Stimulated activated CD4-positive, alpha-beta T cell treated with anti-CD3 and anti-CD28 coated beads, Interleukin-15, amount 100 ng/mL, for 1 hour (primary cell): ENCODE measurements around the gene DTNA.

Experiments used
- DNase-seq, 2 donors: peaks; one replicate each; pipeline ENCODE4 v3.0.0-alpha.2; 2020; ENCODE audit warnings: low read depth in 1 of 2, low spot score in 1 of 2

Gene DTNA

DNA sequence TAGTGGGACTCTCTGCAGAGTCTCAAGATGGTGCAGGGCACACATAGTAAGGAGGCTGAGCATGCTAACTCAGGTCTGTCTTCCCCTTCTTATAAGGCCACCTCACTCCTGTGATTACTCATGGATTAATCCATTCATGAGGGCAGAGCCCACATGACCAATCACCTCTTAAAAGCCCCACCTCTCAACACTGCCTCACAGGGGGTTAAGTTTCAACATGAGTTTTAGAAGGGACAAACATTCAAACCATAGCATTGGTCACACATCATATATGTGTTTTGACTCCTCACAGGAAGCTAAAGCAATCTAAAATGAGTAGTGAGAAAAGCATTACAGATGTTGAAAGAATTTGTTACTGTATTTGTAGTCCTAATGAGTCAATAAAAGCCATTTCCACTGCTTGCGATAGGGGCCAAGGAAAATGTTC is 57.5 kb downstream of the DTNA start:
- no peak for DNase-seq

DNA sequence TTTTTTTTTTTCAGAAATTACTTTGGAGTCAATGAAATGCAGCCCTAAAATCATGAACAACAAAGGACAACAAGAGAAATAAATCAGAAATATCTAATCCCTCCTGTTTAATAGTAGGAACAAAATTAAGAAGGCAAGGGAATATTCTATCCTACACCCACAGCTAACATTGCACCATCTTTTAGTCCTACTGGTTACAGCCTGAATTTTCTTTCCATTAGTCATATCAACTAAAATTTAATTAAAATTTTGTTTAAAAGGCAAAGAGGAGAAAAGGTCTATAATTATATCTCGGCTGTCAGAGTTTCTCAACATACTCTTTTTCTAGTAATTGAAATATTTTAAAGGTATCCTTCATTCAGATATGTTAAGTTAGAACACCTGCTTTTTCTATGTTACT is 61.9 kb downstream of the DTNA start:
- no peak for DNase-seq

GRCh38 chr18:34772887-34773286 is 62.8 kb downstream of the DTNA start:
- DNase-seq, result no peak

DNA sequence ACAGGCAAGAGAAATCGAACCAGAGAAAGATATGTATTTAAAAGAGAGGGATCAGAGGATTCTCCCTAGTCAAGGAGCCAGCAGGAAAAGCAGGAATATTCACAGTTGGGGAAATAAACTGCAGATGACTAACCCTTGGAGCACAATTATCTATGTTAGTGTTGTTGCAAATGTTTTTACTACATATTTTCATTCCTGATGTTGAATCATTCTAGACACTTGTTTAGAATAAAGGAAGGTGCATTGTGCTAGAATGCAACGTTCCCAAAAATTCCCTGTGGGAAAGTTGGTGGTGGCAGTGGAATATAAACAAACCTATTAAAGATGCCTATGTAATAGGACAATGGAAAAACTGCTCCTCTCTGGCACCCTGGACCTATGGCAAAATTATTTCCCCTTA is 63.3 kb downstream of the DTNA start:
- DNase-seq, result no peak

DNA sequence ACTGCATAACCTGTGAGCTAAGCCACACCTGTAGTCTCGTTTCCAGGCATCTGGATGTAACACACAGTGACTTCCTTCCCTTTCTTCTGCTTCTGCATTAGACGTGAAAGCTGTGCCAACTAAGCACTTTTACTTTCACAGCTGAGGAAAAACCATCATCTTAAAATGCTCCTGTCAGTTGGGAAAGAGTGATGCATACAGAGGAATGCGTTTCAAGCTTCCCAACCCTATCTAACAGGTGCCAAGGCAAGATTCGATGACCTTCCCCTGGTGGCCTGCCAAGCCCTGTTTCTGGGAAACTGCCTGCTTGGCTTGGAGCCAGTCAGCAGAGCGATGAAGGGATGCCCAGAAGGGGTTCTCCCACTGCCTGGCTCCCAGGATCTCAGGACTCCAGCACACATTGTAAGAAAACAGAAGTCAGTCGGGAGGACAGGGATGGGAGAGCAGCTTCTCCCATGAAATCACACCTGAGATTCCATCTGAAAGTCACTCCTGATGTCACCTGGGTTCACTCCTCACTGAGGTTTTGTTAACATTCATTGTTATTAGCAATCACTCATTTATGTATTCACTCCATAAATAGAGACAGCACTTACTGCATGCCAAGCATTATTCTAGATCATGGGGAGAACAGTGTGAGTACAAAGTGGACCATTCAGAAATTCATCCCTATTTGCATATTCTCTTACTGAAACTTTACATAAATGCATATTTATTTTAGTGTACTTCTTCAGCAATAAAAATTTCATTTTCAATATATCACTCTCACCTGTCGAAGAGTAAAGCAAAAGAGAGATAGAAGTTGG is 64.1 kb downstream of the DTNA start:
- no peak for DNase-seq

- DNase-seq, result no peak
These were observed 65.4 kb downstream of the DTNA start for GRCh38 chr18:34775461-34775860.

GRCh38 chr18:34779112-34779511 is 69.0 kb downstream of the DTNA start:
- no peak for DNase-seq

DNA sequence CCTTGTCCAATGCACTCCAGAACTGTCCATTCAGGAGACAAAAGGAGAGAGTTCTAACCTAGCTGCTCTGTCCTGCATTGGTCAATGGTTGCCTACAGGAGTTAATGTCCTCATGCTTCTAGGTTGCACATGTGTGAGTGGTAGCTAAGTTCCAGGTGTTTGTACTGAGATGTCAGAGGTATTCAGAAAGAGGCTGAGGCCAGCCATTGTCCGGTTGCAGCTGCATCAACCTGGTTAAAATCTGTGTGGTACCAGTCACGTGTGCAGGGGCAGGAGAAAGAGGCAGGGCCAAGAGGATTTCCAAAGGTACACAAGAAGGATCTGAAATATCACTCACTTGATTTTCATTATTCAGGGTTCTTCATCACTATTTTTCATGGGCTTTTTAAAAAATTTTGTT is 70.8 kb downstream of the DTNA start:
- DNase-seq, result no peak

GRCh38 chr18:34783501-34783900 is 73.4 kb downstream of the DTNA start:
- no peak for DNase-seq

GRCh38 chr18:34786162-34786741 is 76.2 kb downstream of the DTNA start:
- no peak for DNase-seq

GRCh38 chr18:34787931-34788532 is 77.9 kb downstream of the DTNA start:
- DNase-seq, result no peak

DNA sequence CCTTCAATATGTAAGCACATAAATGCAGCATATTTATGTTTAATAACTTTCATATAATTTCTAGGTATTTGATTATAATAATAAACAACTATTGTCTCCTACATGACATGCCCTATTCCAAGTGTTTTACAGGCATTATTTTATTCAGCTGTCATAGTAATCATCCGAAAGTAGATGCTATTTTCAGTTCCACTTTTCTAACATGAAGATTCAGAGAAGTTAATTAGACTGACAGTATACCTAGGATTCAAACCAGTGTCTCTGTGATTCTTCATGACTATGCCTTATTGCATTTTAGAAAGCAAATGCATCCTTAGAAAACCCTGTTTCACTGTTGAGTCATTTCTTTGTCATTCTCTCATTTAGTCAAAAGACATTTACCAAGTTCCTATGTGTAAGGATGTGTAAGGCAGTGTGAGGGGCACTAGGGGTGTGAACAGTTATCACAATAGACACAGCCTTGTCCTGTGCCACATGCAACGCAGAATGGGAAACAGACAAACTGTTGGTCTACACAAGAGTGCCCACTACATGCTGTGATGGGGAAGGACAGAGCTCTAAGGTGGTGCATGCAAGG is 79.8 kb downstream of the DTNA start:
- no peak for DNase-seq

GRCh38 chr18:34794348-34794747 is 84.2 kb downstream of the DTNA start:
- no peak for DNase-seq

DNA sequence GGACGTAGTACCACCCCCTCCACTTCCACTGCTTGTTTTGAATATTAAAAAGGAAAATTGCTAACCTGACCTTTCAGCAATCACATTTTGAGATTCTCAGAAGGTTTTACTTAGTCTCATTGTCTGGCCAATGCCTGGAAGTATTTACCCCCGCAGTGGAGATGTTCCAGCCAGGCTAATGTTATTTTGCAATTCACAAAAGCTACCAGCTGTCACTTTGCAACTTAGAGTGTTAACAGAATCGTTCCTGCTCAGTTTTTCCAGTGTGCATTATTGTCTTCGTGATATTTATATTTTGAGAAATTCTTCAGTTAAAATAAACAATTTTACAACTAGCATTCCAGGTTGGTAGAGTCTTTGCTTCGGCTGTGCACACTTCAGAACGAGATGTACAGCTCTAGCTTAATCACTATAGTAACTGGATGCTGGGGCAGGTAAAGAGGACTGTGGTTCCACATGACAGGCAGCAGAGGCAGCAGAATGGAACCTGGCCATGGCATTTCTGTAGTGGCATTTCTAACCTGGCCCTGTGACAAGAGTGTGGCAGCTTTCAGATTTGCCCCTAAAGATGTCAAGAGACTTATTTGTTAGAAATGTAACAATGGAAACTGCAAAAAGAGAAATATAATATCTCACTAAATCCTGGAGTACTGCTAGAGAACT is 85.1 kb downstream of the DTNA start:
- no peak for DNase-seq

- no peak for DNase-seq
These were observed 86.0 kb downstream of the DTNA start for GRCh38 chr18:34796035-34796657.

- no peak for DNase-seq
These were observed 89.2 kb downstream of the DTNA start for GRCh38 chr18:34799291-34799690.

GRCh38 chr18:34800381-34800780 is 90.3 kb downstream of the DTNA start:
- no peak for DNase-seq

DNA sequence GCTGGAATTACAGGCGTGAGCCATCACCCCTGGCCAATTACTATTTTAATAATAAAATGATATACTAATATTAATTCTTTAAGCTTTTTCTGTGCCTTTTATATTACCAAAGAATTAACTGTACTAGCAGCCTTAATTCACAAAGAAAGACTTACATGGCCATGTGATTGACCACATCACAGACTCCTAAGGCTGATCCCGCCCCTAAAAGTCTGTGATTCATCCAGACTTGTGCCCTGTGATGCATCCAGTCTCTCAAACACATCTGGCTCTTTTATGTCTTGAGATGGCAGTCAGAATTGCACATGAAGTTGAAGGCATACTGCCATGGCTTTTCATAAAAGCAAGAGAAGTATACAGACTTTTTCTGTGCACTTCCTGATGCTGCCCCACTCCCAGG is 91.7 kb downstream of the DTNA start:
- DNase-seq, result no peak

DNA sequence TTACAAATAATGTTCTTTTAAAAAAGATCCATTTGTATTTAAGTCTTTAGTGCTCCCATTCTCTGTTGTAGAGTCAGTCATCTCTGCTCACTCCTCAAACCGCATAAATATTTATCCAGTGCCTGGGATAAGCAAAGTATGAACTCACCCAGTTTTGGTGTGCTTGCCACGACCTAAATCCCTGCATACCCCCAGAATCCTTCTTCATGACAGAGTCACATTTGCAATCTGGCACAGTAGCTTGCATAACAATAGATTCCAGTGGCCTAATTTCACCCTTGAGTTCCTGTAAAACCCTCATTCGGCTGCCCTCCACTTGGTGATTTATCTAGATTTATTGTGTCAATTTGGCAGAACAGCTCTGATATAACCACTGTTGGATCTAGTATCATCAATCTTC is 92.9 kb downstream of the DTNA start:
- DNase-seq, result no peak

- no peak for DNase-seq
These were observed 93.8 kb downstream of the DTNA start for GRCh38 chr18:34803877-34804400.
